ENCODE data around the gene DCAF16. TPM values are rescaled to one million over a fixed set of nuclear protein-coding genes. Genes with fewer than 3 reads are reported as not detected.

DCAF16 gene
- total RNA-seq, 1 experiment from 2014 or later = 65.7 TPM

- H3K27me3 ChIP-seq (ENCODE audit: insufficient read depth, low read length) = no peaks in the 10 kb centered on the region
- no peaks in the 10 kb centered on the region for H4K20me1 ChIP-seq (ENCODE audit: insufficient read depth)
- no peak overlapping the region for H2AFZ ChIP-seq (ENCODE audit: low read depth, low read length, poor library complexity, severe bottlenecking)
- no peaks in the 10 kb centered on the region for H3K4me1 ChIP-seq (ENCODE audit: control insufficient read depth in 1 of 2, insufficient read depth in 2 of 2, low read length in 2 of 2)
- DNase-seq (ENCODE audit: low read depth, low spot score) (no peak), ATAC-seq (no peak)
- no peaks in the 10 kb centered on the region for H3K9me3 ChIP-seq (ENCODE audit: control insufficient read depth in 1 of 2, insufficient read depth in 1 of 2, low read depth in 1 of 2, low read length in 2 of 2)
- BruUV-seq (replicated peaks) = no TSS peak
- ChIA-PET CTCF (no interaction called here), POLR2A (no interaction called here), RAD21 (ENCODE audit: low non-redundant PET in 1 of 2, low total read pairs in 2 of 2, uncharacterized antibody in 2 of 2, unreplicated experiment in 2 of 2) (no interaction called here)
- no peak overlapping the region for H3K4me3 ChIP-seq (replicated peaks in 1 of 2; ENCODE audit: low read depth in 1 of 2, low read length in 2 of 2)
- TF ChIP-seq TCF7L2 (IDR thresholded peaks at IDR 0.05; ENCODE audit: borderline replicate concordance, extremely low read depth, insufficient read depth, insufficient read length) (no peak), EZH2 (IDR thresholded peaks at IDR 0.05) (no peak), ZNF274 (IDR thresholded peaks at IDR 0.05; ENCODE audit: low read depth, low read length) (no peak), EGR1 (IDR thresholded peaks at IDR 0.05; ENCODE audit: low read depth) (no peak), FOSL1 (IDR thresholded peaks at IDR 0.05; ENCODE audit: low read depth) (no peak), REST (IDR thresholded peaks at IDR 0.05; ENCODE audit: low read depth) (no peak), SRF (IDR thresholded peaks at IDR 0.05; ENCODE audit: low read depth) (no peak), ELF1 (IDR thresholded peaks at IDR 0.05; ENCODE audit: borderline replicate concordance, low read depth) (no peak), YY1 (IDR thresholded peaks at IDR 0.05; ENCODE audit: extremely low read depth, insufficient replicate concordance, low read depth, low read length) (no peak), SP1 (IDR thresholded peaks at IDR 0.05; ENCODE audit: low read depth) (no peak), ATF3 (IDR thresholded peaks at IDR 0.05) (no peak), CBX3 (IDR thresholded peaks at IDR 0.05; ENCODE audit: low read depth) (no peak), JUND (IDR thresholded peaks at IDR 0.05) (no peak), POLR2A (IDR thresholded peaks at IDR 0.05; ENCODE audit: borderline replicate concordance, extremely low read depth, insufficient read depth, insufficient read length) (no peak)
- no peaks in the 10 kb centered on the region for H3K9me2 ChIP-seq (ENCODE audit: insufficient read depth)
- intact Hi-C loops (cut with micrococcal nuclease) = no loop called here
- H3K4me2 ChIP-seq (ENCODE audit: low read length) = no peak overlapping the region
- H3K79me2 ChIP-seq (ENCODE audit: insufficient read depth, low read length) = no peaks in the 10 kb centered on the region
- H3K36me3 ChIP-seq (ENCODE audit: control insufficient read depth in 1 of 2, insufficient read depth in 2 of 2, low read length in 2 of 2) = no peaks in the 10 kb centered on the region
- H3K9ac ChIP-seq (ENCODE audit: low read length) = no peak overlapping the region
- no peak overlapping the region for H3K27ac ChIP-seq (ENCODE audit: low read depth, low read length)
These were observed 41.0 kb downstream of the DCAF16 start for GRCh38 chr4:17769406-17770174.
